ENCODE measurements around the gene PARD3.

- TF ChIP-seq, protein P1, sequence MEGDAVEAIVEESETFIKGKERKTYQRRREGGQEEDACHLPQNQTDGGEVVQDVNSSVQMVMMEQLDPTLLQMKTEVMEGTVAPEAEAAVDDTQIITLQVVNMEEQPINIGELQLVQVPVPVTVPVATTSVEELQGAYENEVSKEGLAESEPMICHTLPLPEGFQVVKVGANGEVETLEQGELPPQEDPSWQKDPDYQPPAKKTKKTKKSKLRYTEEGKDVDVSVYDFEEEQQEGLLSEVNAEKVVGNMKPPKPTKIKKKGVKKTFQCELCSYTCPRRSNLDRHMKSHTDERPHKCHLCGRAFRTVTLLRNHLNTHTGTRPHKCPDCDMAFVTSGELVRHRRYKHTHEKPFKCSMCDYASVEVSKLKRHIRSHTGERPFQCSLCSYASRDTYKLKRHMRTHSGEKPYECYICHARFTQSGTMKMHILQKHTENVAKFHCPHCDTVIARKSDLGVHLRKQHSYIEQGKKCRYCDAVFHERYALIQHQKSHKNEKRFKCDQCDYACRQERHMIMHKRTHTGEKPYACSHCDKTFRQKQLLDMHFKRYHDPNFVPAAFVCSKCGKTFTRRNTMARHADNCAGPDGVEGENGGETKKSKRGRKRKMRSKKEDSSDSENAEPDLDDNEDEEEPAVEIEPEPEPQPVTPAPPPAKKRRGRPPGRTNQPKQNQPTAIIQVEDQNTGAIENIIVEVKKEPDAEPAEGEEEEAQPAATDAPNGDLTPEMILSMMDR (IDR thresholded peaks at IDR 0.05): no peak
- no peak for TF ChIP-seq RNF2 (IDR thresholded peaks at IDR 0.05; ENCODE audit: borderline replicate concordance, low read depth)
- TF ChIP-seq RFX5 (IDR thresholded peaks at IDR 0.05): no peak
- TF ChIP-seq JUN (IDR thresholded peaks at IDR 0.05): 0 out of 5 replicates have a peak, but pooled peaks of 1 of the 2 experiments have one; percentile 32
- TF ChIP-seq JUNB (IDR thresholded peaks at IDR 0.05): peak; percentile 51; the same call in 1 of the 2 replicates
- TF ChIP-seq POLR2A (IDR thresholded peaks at IDR 0.05; ENCODE audit: low read length): no peak
- no peak for TF ChIP-seq RCOR1 (IDR thresholded peaks at IDR 0.05; ENCODE audit: low read depth, low read length)
- no peak for TF ChIP-seq SMC3 (IDR thresholded peaks at IDR 0.05)
- TF ChIP-seq, protein P2, sequence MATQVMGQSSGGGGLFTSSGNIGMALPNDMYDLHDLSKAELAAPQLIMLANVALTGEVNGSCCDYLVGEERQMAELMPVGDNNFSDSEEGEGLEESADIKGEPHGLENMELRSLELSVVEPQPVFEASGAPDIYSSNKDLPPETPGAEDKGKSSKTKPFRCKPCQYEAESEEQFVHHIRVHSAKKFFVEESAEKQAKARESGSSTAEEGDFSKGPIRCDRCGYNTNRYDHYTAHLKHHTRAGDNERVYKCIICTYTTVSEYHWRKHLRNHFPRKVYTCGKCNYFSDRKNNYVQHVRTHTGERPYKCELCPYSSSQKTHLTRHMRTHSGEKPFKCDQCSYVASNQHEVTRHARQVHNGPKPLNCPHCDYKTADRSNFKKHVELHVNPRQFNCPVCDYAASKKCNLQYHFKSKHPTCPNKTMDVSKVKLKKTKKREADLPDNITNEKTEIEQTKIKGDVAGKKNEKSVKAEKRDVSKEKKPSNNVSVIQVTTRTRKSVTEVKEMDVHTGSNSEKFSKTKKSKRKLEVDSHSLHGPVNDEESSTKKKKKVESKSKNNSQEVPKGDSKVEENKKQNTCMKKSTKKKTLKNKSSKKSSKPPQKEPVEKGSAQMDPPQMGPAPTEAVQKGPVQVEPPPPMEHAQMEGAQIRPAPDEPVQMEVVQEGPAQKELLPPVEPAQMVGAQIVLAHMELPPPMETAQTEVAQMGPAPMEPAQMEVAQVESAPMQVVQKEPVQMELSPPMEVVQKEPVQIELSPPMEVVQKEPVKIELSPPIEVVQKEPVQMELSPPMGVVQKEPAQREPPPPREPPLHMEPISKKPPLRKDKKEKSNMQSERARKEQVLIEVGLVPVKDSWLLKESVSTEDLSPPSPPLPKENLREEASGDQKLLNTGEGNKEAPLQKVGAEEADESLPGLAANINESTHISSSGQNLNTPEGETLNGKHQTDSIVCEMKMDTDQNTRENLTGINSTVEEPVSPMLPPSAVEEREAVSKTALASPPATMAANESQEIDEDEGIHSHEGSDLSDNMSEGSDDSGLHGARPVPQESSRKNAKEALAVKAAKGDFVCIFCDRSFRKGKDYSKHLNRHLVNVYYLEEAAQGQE (IDR thresholded peaks at IDR 0.05): no peak
- TF ChIP-seq, protein P3, sequence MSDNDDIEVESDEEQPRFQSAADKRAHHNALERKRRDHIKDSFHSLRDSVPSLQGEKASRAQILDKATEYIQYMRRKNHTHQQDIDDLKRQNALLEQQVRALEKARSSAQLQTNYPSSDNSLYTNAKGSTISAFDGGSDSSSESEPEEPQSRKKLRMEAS (IDR thresholded peaks at IDR 0.05): no peak
- TF ChIP-seq ZFP36 (IDR thresholded peaks at IDR 0.05; ENCODE audit: borderline replicate concordance, partially characterized antibody): no peak
- TF ChIP-seq FOSL2 (IDR thresholded peaks at IDR 0.05): peak; percentile 38; the same call in 1 of the 2 replicates
- TF ChIP-seq FOSL2 (CRISPR knock-in tag; IDR thresholded peaks at IDR 0.05): peak; percentile 34; the same call in 1 of the 2 replicates
These were observed 690.5 kb downstream of the PARD3 start for GRCh38 chr10:34124522-34125035.

Data from A549 (cell line).